Choroid plexus epithelial cell (primary cell): ENCODE results near the gene LIG1.

ENCODE experiments used
- DNase-seq: peaks from one replicate; pipeline ENCODE4 v3.0.0-alpha.2; 2010; ENCODE audit warnings: low read depth
- H3K4me3 ChIP-seq: 2 replicates; pipeline ENCODE4 v1.5.1; 2011; ENCODE audit warnings: low read depth, mild to moderate bottlenecking, control low read depth, low read length, moderate library complexity
- CTCF ChIP-seq: conservative IDR thresholded peaks from 2 replicates; pipeline ENCODE4 v1.5.1; 2011; ENCODE audit warnings: low read depth, mild to moderate bottlenecking, control low read depth, inconsistent platforms, low read length, moderate library complexity

Gene LIG1

GRCh38 chr19:48117515-48118130 lies 52.5 kb downstream of the LIG1 start:
- no peak overlapping the region for H3K4me3 ChIP-seq
- no peak for TF ChIP-seq CTCF
- no peak for DNase-seq

DNA sequence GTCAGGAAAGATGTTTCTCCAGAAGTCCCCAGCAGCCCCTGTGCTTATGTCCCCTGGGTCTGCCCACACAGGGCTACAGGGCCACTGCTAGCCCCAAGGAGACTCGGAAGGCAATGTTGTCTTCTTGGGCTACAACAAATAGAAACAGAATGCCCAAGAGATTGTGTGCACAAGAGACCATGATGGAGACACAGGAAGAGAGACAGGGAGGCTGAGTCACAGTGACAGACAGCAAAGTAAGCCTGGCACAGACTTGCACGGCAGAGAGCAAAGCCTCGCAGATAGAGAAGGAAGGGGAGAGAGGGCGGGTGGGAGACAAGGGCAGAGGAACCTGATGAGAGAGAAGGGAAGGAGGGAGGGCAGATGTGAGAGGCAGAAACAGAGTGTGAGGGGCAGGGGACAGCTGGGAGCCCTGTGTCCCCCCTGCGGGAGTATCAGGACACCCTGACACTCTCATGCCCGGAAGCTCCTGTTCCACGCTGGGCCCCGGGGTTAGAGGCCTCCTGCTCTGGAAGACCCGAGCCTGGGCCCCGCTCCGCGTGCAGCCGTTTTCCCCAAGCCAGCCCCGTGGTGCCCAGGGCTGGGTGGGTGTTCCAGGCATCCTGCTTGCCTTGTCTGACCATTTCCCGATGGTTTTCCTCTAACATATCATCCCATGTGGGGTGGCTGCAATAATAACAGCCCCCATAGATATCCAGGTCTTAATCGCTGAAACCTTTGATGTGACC lies 56.8 kb downstream of the LIG1 start:
- no peak overlapping the region for H3K4me3 ChIP-seq
- no peak for TF ChIP-seq CTCF
- DNase-seq = peak; percentile 26

GRCh38 chr19:48111280-48111679 lies 58.9 kb downstream of the LIG1 start:
- TF ChIP-seq CTCF = no peak
- no peak overlapping the region for H3K4me3 ChIP-seq
- no peak for DNase-seq

DNA sequence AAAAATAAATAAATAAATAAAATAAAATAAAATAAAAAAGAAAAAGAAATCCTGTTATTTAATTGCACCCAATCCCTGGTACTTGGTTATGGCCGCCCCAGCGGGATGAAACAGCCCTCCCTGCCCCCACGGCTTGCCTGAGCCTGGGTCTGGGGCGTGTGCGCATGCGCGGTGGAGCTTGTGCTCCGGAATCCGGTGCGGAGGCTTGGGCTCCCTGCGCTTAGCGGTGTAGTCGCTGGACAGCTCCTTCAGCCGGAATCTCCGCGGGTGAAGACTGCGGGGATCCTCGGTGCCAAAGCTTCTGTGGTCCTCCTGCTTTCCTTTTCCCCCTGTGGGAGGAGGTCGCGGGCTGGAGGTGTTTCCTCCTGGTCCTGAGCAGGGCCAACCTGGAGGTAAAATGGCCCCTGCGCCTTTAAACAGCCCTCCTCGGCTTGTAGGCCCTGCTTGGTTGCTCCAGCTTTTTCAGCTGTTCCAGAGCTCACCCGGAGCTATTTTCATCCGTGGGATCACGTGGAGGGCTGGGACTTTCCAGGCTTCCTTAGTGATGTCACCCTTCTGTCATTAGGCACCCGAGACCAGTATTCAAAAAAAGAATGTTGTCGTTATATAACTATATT lies 59.7 kb downstream of the LIG1 start, which contains the start of gene PLA2G4C:
Gene PLA2G4C, minus strand, starts transcription at position 468 of the 617 bp plus-strand sequence. CDS start 4,288 bp downstream, outside the sequence.
- peak; percentile 93 for DNase-seq
- H3K4me3 ChIP-seq = peak within 1 kb of the TSS; percentile 63
- no peak for TF ChIP-seq CTCF

- no peak for TF ChIP-seq CTCF
- H3K4me3 ChIP-seq = no peak overlapping the region
- no peak for DNase-seq
Measured at GRCh38 chr19:48108997-48109782, 61.0 kb downstream of the LIG1 start.

DNA sequence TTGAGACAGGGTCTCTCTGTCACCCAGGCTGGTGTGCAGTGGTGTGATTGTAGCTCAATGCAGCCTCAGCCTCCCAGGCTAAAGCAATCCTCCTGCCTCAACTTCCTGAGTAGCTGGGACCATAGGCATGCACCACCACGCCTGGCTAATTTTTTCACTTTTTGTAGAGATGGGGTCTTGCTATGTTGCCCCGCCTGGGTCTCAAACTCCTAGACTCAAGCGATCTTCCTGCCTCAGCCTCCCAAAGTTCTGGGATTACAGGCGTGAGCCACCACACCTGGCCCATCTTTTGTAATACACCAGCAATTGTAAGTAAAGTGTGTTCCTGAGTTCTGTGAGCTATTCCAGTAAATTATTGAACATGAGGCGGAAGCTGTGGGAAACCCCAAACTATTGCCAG lies 66.2 kb downstream of the LIG1 start:
- no peak for TF ChIP-seq CTCF
- no peak overlapping the region for H3K4me3 ChIP-seq
- no peak for DNase-seq
